Lower leg skin (tissue), 3 donors: ENCODE results near the gene VPS54.

Experiments
- CTCF ChIP-seq, 3 donors: fragments of 450-650 bp; IDR thresholded peaks; one replicate each; pipeline ENCODE4 v1.5.1; 2016; ENCODE audit warnings: antibody characterized with exemption in 3 of 3, mild to moderate bottlenecking in 3 of 3, moderate library complexity in 2 of 3
- POLR2A ChIP-seq, 2 donors: fragments of 450-650 bp; IDR thresholded peaks; one replicate each; pipeline ENCODE4 v1.6.1; 2016 to 2017; ENCODE audit warnings: antibody characterized with exemption in 2 of 2, mild to moderate bottlenecking in 1 of 2, moderate library complexity in 1 of 2

GRCh38 chr2:63880625-63881024 lies 138.6 kb downstream of the VPS54 start:
- TF ChIP-seq CTCF (IDR thresholded peaks at IDR 0.05) (no peak), POLR2A (IDR thresholded peaks at IDR 0.05) (no peak)
